GM19035 (cell line): ENCODE measurements around the gene C17orf58.
"Not testable (repeated sequence)": the region's sequence is repeated elsewhere in the genome, so short reads cannot be mapped to it uniquely, and the experiment has no call there.

Experiments
- ATAC-seq: cut with Tn5 transposase; IDR thresholded peaks from one replicate; pipeline ENCODE4 v1.9.1; 2021; ENCODE audit not compliant: unreplicated experiment

Gene C17orf58

GRCh38 chr17:67996301-67997171 lies at the start of gene C17orf58:
C17orf58 (minus strand) TSS chr17:67996469; CDS start chr17:67996198, 271 bp downstream.
- ATAC-seq = not testable (repeated sequence)

GRCh38 chr17:68036304-68037147 lies 40.3 kb upstream of the C17orf58 start:
- no peak for ATAC-seq

- ATAC-seq = peak; percentile 92
Measured at GRCh38 chr17:68035523-68036303, 39.4 kb upstream of the C17orf58 start, which contains the start of gene KPNA2. KPNA2 (plus strand) TSS chr17:68035735; CDS start chr17:68037133, 1,398 bp downstream.

GRCh38 chr17:68035131-68035522 lies 38.9 kb upstream of the C17orf58 start:
- peak; percentile 90 for ATAC-seq

- ATAC-seq = no peak
Measured at GRCh38 chr17:68034452-68034776, 38.1 kb upstream of the C17orf58 start.

GRCh38 chr17:68033636-68034451 lies 37.6 kb upstream of the C17orf58 start:
- no peak for ATAC-seq

- no peak for ATAC-seq
Measured at GRCh38 chr17:68029512-68030215, 33.4 kb upstream of the C17orf58 start.

- not testable (repeated sequence) for ATAC-seq
Measured at GRCh38 chr17:68022547-68022946, 26.3 kb upstream of the C17orf58 start.

- no peak for ATAC-seq
Measured at GRCh38 chr17:68021963-68022362, 25.7 kb upstream of the C17orf58 start.

GRCh38 chr17:68020791-68021190 lies 24.5 kb upstream of the C17orf58 start:
- not testable (repeated sequence) for ATAC-seq

- ATAC-seq = no peak
Measured at GRCh38 chr17:68020409-68020756, 24.1 kb upstream of the C17orf58 start.

GRCh38 chr17:68019675-68020408 lies 23.6 kb upstream of the C17orf58 start:
- peak; percentile 92 for ATAC-seq

- no peak for ATAC-seq
Measured at GRCh38 chr17:68019336-68019674, 23.0 kb upstream of the C17orf58 start.

GRCh38 chr17:68018493-68018892 lies 22.2 kb upstream of the C17orf58 start:
- not testable (repeated sequence) for ATAC-seq

- no peak for ATAC-seq
Measured at GRCh38 chr17:68016838-68017237, 20.6 kb upstream of the C17orf58 start.

- no peak for ATAC-seq
Measured at GRCh38 chr17:68015081-68015723, 18.9 kb upstream of the C17orf58 start.

- ATAC-seq = no peak
Measured at GRCh38 chr17:68013385-68013784, 17.1 kb upstream of the C17orf58 start.

- no peak for ATAC-seq
Measured at GRCh38 chr17:68011199-68011665, 15.0 kb upstream of the C17orf58 start.
